Measurements from ENCODE around the gene IGFL1.

- TF ChIP-seq CTCF (conservative IDR thresholded peaks at IDR 0.05; ENCODE audit: low read length) (no peak), EZH2phosphoT487 (IDR thresholded peaks at IDR 0.05; ENCODE audit: borderline replicate concordance) (no peak)
Observed at GRCh38 chr19:46269101-46269500, 39.6 kb downstream of the IGFL1 start.
